Peyer's patch (tissue), 4 donors: ENCODE data around the gene TCTN1.

Experiments
- CTCF ChIP-seq, 6 experiments: fragments of 450-650 bp in 4 of 6; fragments of 200-600 bp in 2 of 6; sonication (generic) in 1 of 6; IDR thresholded peaks; one replicate each; pipeline ENCODE4 v1.5.1; 2017 to 2019; ENCODE audit warnings: antibody characterized with exemption in 6 of 6, mild to moderate bottlenecking in 3 of 6, moderate library complexity in 1 of 6
- POLR2A ChIP-seq, 2 donors: fragments of 450-650 bp; IDR thresholded peaks; one replicate each; pipeline ENCODE4 v1.5.1; 2017; ENCODE audit warnings: antibody characterized with exemption in 2 of 2, mild to moderate bottlenecking in 2 of 2, moderate library complexity in 2 of 2

- TF ChIP-seq POLR2A (IDR thresholded peaks at IDR 0.05) (no peak), CTCF (IDR thresholded peaks at IDR 0.05) (no peak)
Measured at GRCh38 chr12:110606253-110606611, 7.7 kb upstream of the TCTN1 start.
